Pancreas (tissue), 10 donors: ENCODE measurements around the gene TRIM71. TPM values are rescaled to one million over a fixed set of nuclear protein-coding genes. Genes with fewer than 3 reads are reported as not detected.
"Not testable (repeated sequence)": the region's sequence is repeated elsewhere in the genome, so short reads cannot be mapped to it uniquely, and the experiment has no call there.

Experiments
- ATAC-seq, 4 donors: fragments of 200-7000 bp; cut with Tn5 transposase; one replicate each; pipeline versions ENCODE4 v1.8.0 to v1.9.1; 2020; ENCODE audit warnings: mild to moderate bottlenecking in 4 of 4, moderate library complexity in 4 of 4
- DNase-seq, 6 donors: peaks; one replicate each; pipeline ENCODE4 v3.0.0-alpha.2; 2020
- FAIRE-seq: peaks from 2 replicates; lab custom pipeline; 2012; peaks lifted over from hg19 to GRCh38; lab: Jason Lieb, UNC
- H3K27ac ChIP-seq, 4 donors: fragments of 200-600 bp; sonication (generic); 1 replicate in 3 of 4; 2 replicates in 1 of 4; pipeline versions ENCODE4 v1.5.0 to v1.8.0; 2020
- H3K27me3 ChIP-seq, 4 donors: fragments of 200-600 bp; one replicate each; pipeline ENCODE4 v1.8.0; 2021
- H3K36me3 ChIP-seq, 3 donors: fragments of 200-600 bp; sonication (generic) in 1 of 3; one replicate each; pipeline versions ENCODE4 v1.5.0 to v1.8.0; 2020 to 2021
- H3K4me1 ChIP-seq, 3 donors: fragments of 200-600 bp; one replicate each; pipeline ENCODE4 v1.8.0; 2021
- H3K4me3 ChIP-seq, 4 donors: fragments of 200-600 bp; sonication (generic) in 2 of 4; one replicate each; pipeline versions ENCODE4 v1.5.0 to v1.8.0; 2020 to 2021
- H3K9me3 ChIP-seq, 4 donors: fragments of 200-600 bp; one replicate each; pipeline ENCODE4 v1.8.0; 2021
- CTCF ChIP-seq, 4 donors: fragments of 200-600 bp; sonication (generic) in 3 of 4; IDR thresholded peaks; one replicate each; pipeline versions ENCODE4 v1.5.0 to v1.8.0; 2021; ENCODE audit warnings: antibody characterized with exemption in 4 of 4
- WGBS, 2 donors: extraction: QIAGEN DNeasy Blood & Tissue Kit; methylation state at CpG; one replicate each; pipeline ENCODE4 v1.1.7; 2013; 5-methylcytosine and 5-hydroxymethylcytosine counted together
- intact Hi-C, 3 donors: fragments of 100-400 bp; cut with DNase I; formaldehyde crosslinking; loops; one replicate each; pipeline versions ENCODE4 v1.11.1 to v1.14.2; 2022
- polyA plus RNA-seq, 2 donors: library from polyadenylated mRNA; stranded (reverse); fragments of 200-250 nt; gene quantifications; one replicate each; pipeline ENCODE4 v1.2.3, GENCODE V29; 2013
- total RNA-seq, 6 donors: library from RNA; stranded (reverse); fragmentation: NEBNext Ultra II Directional in 4 of 6; extraction: Animal tissue kit (Norgen Biotek cat#: 25700) in 4 of 6; gene quantifications; one replicate each; pipeline versions ENCODE4 v1.2.1 to v1.2.4, GENCODE V29; 2021 to 2023
- donor health status: healthy with polysubstance abuse.
- donor health status: DM: no; HTN: no; CAD: no; lungs with moderate emphysema.
- donor health status: DM: no; HTN: no; CAD: no.
- donor health status: control.
- donor health status: control.
- donor health status: Bipolar disorder and iron deficiency.
- donor health status: DM: yes; HTN: yes; CAD: no.
- donor health status: DM: no; HTN: no; CAD: no.
- donor health status: DM: no; HTN: no; CAD: no.
- donor health status: DM: yes; HTN: yes; CAD: no.

The TRIM71 gene
- total and polyA plus RNA-seq, 8 donors, result 0.02 to 0.28 (median 0.03) TPM; not detected in 5

- no peak for ATAC-seq
- WGBS, 2 donors, result 83 to 93% methylated on average over 5 of the region's 5 CpGs
- TF ChIP-seq CTCF (IDR thresholded peaks at IDR 0.05), result no peak
- Histone ChIP-seq H3K27ac (no peak overlapping the region), H3K27me3 (peaks cover 0 to 29% (median 6%) of the 10 kb centered on the region in 4 donors), H3K4me1 (no peaks in the 10 kb centered on the region), H3K9me3 (no peaks in the 10 kb centered on the region), H3K4me3 (no peak overlapping the region), H3K36me3 (no peaks in the 10 kb centered on the region)
- DNase-seq, result no peak
- FAIRE-seq, result no peak
- intact Hi-C loops, result no loop called here
Measured at GRCh38 chr3:32822609-32823498, 5.1 kb downstream of the TRIM71 start.

- H3K36me3 ChIP-seq, DNase-seq, H3K9me3 ChIP-seq, ATAC-seq, H3K4me3 ChIP-seq, intact Hi-C loops, FAIRE-seq, H3K27ac ChIP-seq, H3K4me1 ChIP-seq: not testable (repeated sequence)
- WGBS, 2 donors, result 95% methylated on average over 21 of the region's 21 CpGs
- H3K27me3 ChIP-seq, result peaks cover 0 to 23% (median 5%) of the 10 kb centered on the region in 4 donors
Measured at GRCh38 chr3:32823641-32824184, 5.9 kb downstream of the TRIM71 start.

DNA sequence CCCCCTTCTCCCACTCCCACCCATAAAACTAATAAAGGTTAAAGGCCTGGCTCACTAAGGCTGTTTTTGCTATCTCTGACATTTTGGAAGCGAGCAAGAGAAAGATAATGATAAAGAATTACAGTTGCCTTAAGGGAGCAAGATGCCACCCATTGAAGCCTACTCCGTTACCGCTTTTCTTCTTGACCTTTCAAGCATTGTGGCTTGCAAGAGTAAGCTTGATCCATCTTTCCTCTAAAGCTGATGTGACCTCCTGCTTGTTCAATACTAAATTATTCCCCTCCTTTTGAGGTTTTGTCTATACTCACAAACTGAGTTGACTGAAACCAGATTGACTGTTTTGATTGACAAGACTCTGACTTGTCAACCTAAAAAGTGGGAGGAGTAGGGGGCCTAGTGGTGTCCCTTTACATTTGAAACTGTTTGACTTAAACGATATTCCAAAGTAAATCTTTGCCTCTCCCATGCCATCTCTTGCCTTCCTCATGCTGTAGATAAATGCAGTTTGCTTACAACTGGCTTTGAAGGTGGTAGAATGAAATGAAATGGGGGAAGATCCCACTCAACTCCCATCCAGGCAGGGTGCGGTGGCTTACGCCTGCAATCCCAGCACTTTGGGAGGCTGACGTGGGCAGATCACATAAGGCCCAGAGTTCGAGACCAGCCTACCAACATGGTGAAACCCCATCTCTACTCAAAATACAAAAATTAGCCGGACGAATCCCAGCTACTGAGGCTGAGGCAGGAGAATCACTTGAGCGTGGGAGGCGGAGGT lies 8.0 kb downstream of the TRIM71 start:
- ATAC-seq (no peak), FAIRE-seq (no peak), DNase-seq (no peak)
- WGBS, 2 donors, result 89 to 94% methylated on average over 12 of the region's 12 CpGs
- Histone ChIP-seq H3K36me3 (no peaks in the 10 kb centered on the region), H3K27me3 (peaks cover 0 to 3% (median 0%) of the 10 kb centered on the region in 4 donors), H3K4me1 (no peaks in the 10 kb centered on the region), H3K27ac (no peak overlapping the region), H3K4me3 (no peak overlapping the region), H3K9me3 (no peaks in the 10 kb centered on the region)
- no peak for TF ChIP-seq CTCF (IDR thresholded peaks at IDR 0.05)
- intact Hi-C loops, result no loop called here

DNA sequence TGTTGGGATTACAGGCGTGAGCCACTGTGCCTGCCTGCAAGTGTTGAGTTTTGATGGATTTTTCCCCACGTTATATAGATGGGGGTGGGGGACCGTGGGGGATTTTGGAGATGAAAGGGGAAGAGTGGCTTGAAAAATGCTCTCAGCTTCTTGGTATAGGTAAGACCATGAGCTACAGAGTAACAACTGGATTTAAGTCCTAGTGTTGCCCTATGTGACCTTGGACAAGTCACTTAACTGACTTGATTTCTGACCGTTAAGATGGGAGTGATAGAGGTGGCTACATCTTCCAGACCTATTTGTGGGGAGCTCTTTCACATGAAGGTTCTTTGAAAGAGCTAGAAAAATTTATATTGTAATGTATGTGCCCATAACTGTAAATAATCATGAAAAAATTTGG lies 13.3 kb downstream of the TRIM71 start:
- Histone ChIP-seq H3K36me3 (no peaks in the 10 kb centered on the region), H3K27ac (no peak overlapping the region), H3K4me3 (no peak overlapping the region), H3K4me1 (peaks cover 0 to 3% (median 0%) of the 10 kb centered on the region in 3 donors), H3K27me3 (no peaks in the 10 kb centered on the region), H3K9me3 (no peaks in the 10 kb centered on the region)
- DNase-seq, result no peak
- no peak for FAIRE-seq
- 84% methylated on average over 4 of the region's 4 CpGs for WGBS, 2 donors
- ATAC-seq, result no peak
- intact Hi-C loops, result no loop called here
- no peak for TF ChIP-seq CTCF (IDR thresholded peaks at IDR 0.05)

GRCh38 chr3:32831791-32832190 lies 14.0 kb downstream of the TRIM71 start:
- Histone ChIP-seq H3K4me1 (peaks cover 0 to 3% (median 0%) of the 10 kb centered on the region in 3 donors), H3K27ac (no peak overlapping the region), H3K4me3 (no peak overlapping the region), H3K27me3 (no peaks in the 10 kb centered on the region), H3K36me3 (no peaks in the 10 kb centered on the region), H3K9me3 (no peaks in the 10 kb centered on the region)
- no peak for ATAC-seq
- DNase-seq, result no peak
- no peak for FAIRE-seq
- intact Hi-C loops, result no loop called here
- WGBS, 2 donors, result 27 to 35% methylated on average over 2 of the region's 2 CpGs
- no peak for TF ChIP-seq CTCF (IDR thresholded peaks at IDR 0.05)
